ENCODE results near the gene CAMTA1.

CAMTA1 gene

GRCh38 chr1:6882414-6882813, 97.2 kb downstream of the CAMTA1 start:
- Histone ChIP-seq H3K4me3 (ENCODE audit: severe bottlenecking) (no peak overlapping the region), H3K9me3 (ENCODE audit: severe bottlenecking) (no peaks in the 10 kb centered on the region), H3K27me3 (ENCODE audit: insufficient read depth, poor library complexity, severe bottlenecking) (no peaks in the 10 kb centered on the region), H3K4me1 (ENCODE audit: insufficient read depth, poor library complexity, severe bottlenecking) (no peaks in the 10 kb centered on the region), H3K36me3 (ENCODE audit: low read depth) (no peaks in the 10 kb centered on the region; the same call in 1 of the 2 replicates), H3K27ac (ENCODE audit: poor library complexity, severe bottlenecking) (no peak overlapping the region)
- ATAC-seq (ENCODE audit: low read depth) (no peak), DNase-seq (ENCODE audit: low spot score) (no peak)
- TF ChIP-seq CTCF (IDR thresholded peaks at IDR 0.05; ENCODE audit: poor library complexity, severe bottlenecking) = no peak

- Histone ChIP-seq H3K36me3 (ENCODE audit: low read depth) (no peaks in the 10 kb centered on the region; the same call in 1 of the 2 replicates), H3K27me3 (ENCODE audit: insufficient read depth, poor library complexity, severe bottlenecking) (no peaks in the 10 kb centered on the region), H3K27ac (ENCODE audit: poor library complexity, severe bottlenecking) (no peak overlapping the region), H3K4me1 (ENCODE audit: insufficient read depth, poor library complexity, severe bottlenecking) (no peaks in the 10 kb centered on the region), H3K9me3 (ENCODE audit: severe bottlenecking) (no peaks in the 10 kb centered on the region), H3K4me3 (ENCODE audit: severe bottlenecking) (no peak overlapping the region)
- DNase-seq (ENCODE audit: low spot score) (no peak), ATAC-seq (ENCODE audit: low read depth) (no peak)
- TF ChIP-seq CTCF (IDR thresholded peaks at IDR 0.05; ENCODE audit: poor library complexity, severe bottlenecking) = no peak
Measured at GRCh38 chr1:6884652-6885153, 99.4 kb downstream of the CAMTA1 start.

- Histone ChIP-seq H3K27me3 (ENCODE audit: insufficient read depth, poor library complexity, severe bottlenecking) (no peaks in the 10 kb centered on the region), H3K9me3 (ENCODE audit: severe bottlenecking) (no peaks in the 10 kb centered on the region), H3K4me1 (ENCODE audit: insufficient read depth, poor library complexity, severe bottlenecking) (no peaks in the 10 kb centered on the region), H3K27ac (ENCODE audit: poor library complexity, severe bottlenecking) (no peak overlapping the region), H3K36me3 (ENCODE audit: low read depth) (no peaks in the 10 kb centered on the region; the same call in 1 of the 2 replicates), H3K4me3 (ENCODE audit: severe bottlenecking) (no peak overlapping the region)
- no peak for ATAC-seq (ENCODE audit: low read depth)
- no peak for TF ChIP-seq CTCF (IDR thresholded peaks at IDR 0.05; ENCODE audit: poor library complexity, severe bottlenecking)
- no peak for DNase-seq (ENCODE audit: low spot score)
Measured at GRCh38 chr1:6885426-6885825, 100.2 kb downstream of the CAMTA1 start.

GRCh38 chr1:6886523-6886922, 101.3 kb downstream of the CAMTA1 start:
- Histone ChIP-seq H3K27me3 (ENCODE audit: insufficient read depth, poor library complexity, severe bottlenecking) (no peaks in the 10 kb centered on the region), H3K9me3 (ENCODE audit: severe bottlenecking) (no peaks in the 10 kb centered on the region), H3K4me3 (ENCODE audit: severe bottlenecking) (no peak overlapping the region), H3K4me1 (ENCODE audit: insufficient read depth, poor library complexity, severe bottlenecking) (no peaks in the 10 kb centered on the region), H3K27ac (ENCODE audit: poor library complexity, severe bottlenecking) (no peak overlapping the region), H3K36me3 (ENCODE audit: low read depth) (no peaks in the 10 kb centered on the region; the same call in 1 of the 2 replicates)
- DNase-seq (ENCODE audit: low spot score) = no peak
- no peak for TF ChIP-seq CTCF (IDR thresholded peaks at IDR 0.05; ENCODE audit: poor library complexity, severe bottlenecking)
- no peak for ATAC-seq (ENCODE audit: low read depth)

- Histone ChIP-seq H3K36me3 (ENCODE audit: low read depth) (no peaks in the 10 kb centered on the region; the same call in 1 of the 2 replicates), H3K4me1 (ENCODE audit: insufficient read depth, poor library complexity, severe bottlenecking) (no peaks in the 10 kb centered on the region), H3K4me3 (ENCODE audit: severe bottlenecking) (no peak overlapping the region), H3K27me3 (ENCODE audit: insufficient read depth, poor library complexity, severe bottlenecking) (no peaks in the 10 kb centered on the region), H3K9me3 (ENCODE audit: severe bottlenecking) (no peaks in the 10 kb centered on the region), H3K27ac (ENCODE audit: poor library complexity, severe bottlenecking) (no peak overlapping the region)
- TF ChIP-seq CTCF (IDR thresholded peaks at IDR 0.05; ENCODE audit: poor library complexity, severe bottlenecking) = peak; percentile 21
- ATAC-seq (ENCODE audit: low read depth) (peak; percentile 31; the same call in 1 of the 3 replicates), DNase-seq (ENCODE audit: low spot score) (no peak)
Measured at GRCh38 chr1:6888268-6888667, 103.0 kb downstream of the CAMTA1 start.

Data from RWPE2 (cell line).